Mesenchymal stem cell (in vitro differentiated cells and primary cell): Measurements from ENCODE around the gene TNFRSF25.

ENCODE experiments used
- DNase-seq: peaks from one replicate; pipeline ENCODE4 v3.0.0-alpha.2; 2013
- H2AFZ ChIP-seq: one replicate; pipeline ENCODE4 v1.6.1; 2013; ENCODE audit warnings: low read depth, mild to moderate bottlenecking, control low read depth, inconsistent platforms, low read length, moderate library complexity
- H2AK5ac ChIP-seq: 2 replicates; pipeline ENCODE4 v1.6.1; 2013; ENCODE audit warnings: low read length, moderate library complexity, mild to moderate bottlenecking, inconsistent platforms; ENCODE audit not compliant: severe bottlenecking
- H2BK120ac ChIP-seq: one replicate; pipeline ENCODE4 v1.6.1; 2013; ENCODE audit warnings: low read depth, mild to moderate bottlenecking, inconsistent platforms, low read length, moderate library complexity
- H2BK12ac ChIP-seq, 2 experiments: one replicate each; pipeline ENCODE4 v1.6.1; 2013; ENCODE audit warnings: inconsistent platforms in 2 of 2, low read length in 2 of 2, mild to moderate bottlenecking in 2 of 2, moderate library complexity in 2 of 2, control low read depth in 1 of 2
- H2BK15ac ChIP-seq: one replicate; pipeline ENCODE4 v1.6.1; 2013; ENCODE audit warnings: mild to moderate bottlenecking, low read depth, inconsistent platforms; ENCODE audit not compliant: poor library complexity, severe bottlenecking
- H2BK5ac ChIP-seq: 2 replicates; pipeline ENCODE4 v1.6.1; 2013; ENCODE audit warnings: low read depth, mild to moderate bottlenecking, low read length, control low read depth, inconsistent platforms; ENCODE audit not compliant: poor library complexity, severe bottlenecking
- H3K14ac ChIP-seq, 2 experiments: one replicate each; pipeline ENCODE4 v1.6.1; 2013; ENCODE audit warnings: inconsistent platforms in 2 of 2, low read length in 2 of 2, control low read depth in 1 of 2, mild to moderate bottlenecking in 1 of 2, moderate library complexity in 1 of 2
- H3K18ac ChIP-seq, 2 experiments: one replicate each; pipeline ENCODE4 v1.6.1; 2013; ENCODE audit warnings: inconsistent platforms in 2 of 2, low read length in 2 of 2, control low read depth in 1 of 2, low read depth in 1 of 2, mild to moderate bottlenecking in 1 of 2
- H3K23ac ChIP-seq, 2 experiments: one replicate each; pipeline ENCODE4 v1.6.1; 2013; ENCODE audit warnings: inconsistent platforms in 2 of 2, low read length in 2 of 2, mild to moderate bottlenecking in 2 of 2, moderate library complexity in 2 of 2, control low read depth in 1 of 2
- H3K27ac ChIP-seq: 2 replicates; pipeline ENCODE4 v1.5.1; 2013; ENCODE audit warnings: mild to moderate bottlenecking, moderate library complexity, low read length, control low read depth, inconsistent platforms; ENCODE audit not compliant: poor library complexity, severe bottlenecking
- H3K27me3 ChIP-seq, 2 experiments: 2 replicates each; pipeline versions ENCODE4 v1.6.1 to v1.7.0; 2013; ENCODE audit warnings: low read length in 2 of 2, mild to moderate bottlenecking in 2 of 2, moderate library complexity in 2 of 2, control low read depth in 1 of 2, inconsistent platforms in 1 of 2; ENCODE audit not compliant: control insufficient read depth in 1 of 2, insufficient read depth in 1 of 2
- H3K36me3 ChIP-seq, 2 experiments: 2 replicates each; pipeline versions ENCODE4 v1.6.1 to v1.7.0; 2013; ENCODE audit warnings: low read length in 2 of 2, control low read depth in 1 of 2, inconsistent platforms in 1 of 2, low read depth in 1 of 2, mild to moderate bottlenecking in 1 of 2; ENCODE audit not compliant: insufficient read depth in 2 of 2, control insufficient read depth in 1 of 2
- H3K4ac ChIP-seq, 2 experiments: one replicate each; pipeline ENCODE4 v1.6.1; 2013; ENCODE audit warnings: inconsistent platforms in 2 of 2, low read length in 2 of 2, mild to moderate bottlenecking in 2 of 2, moderate library complexity in 2 of 2, control low read depth in 1 of 2, low read depth in 1 of 2
- H3K4me1 ChIP-seq: 2 replicates; pipeline ENCODE4 v1.6.1; 2013; ENCODE audit warnings: low read depth, low read length, control low read depth; ENCODE audit not compliant: control insufficient read depth, insufficient read depth
- H3K4me2 ChIP-seq: 2 replicates; pipeline ENCODE4 v1.6.1; 2013; ENCODE audit warnings: low read length, mild to moderate bottlenecking, inconsistent platforms; ENCODE audit not compliant: poor library complexity, severe bottlenecking
- H3K4me3 ChIP-seq, 2 experiments: 2 replicates each; pipeline versions ENCODE4 v1.5.1 to v1.7.0; 2013; ENCODE audit warnings: low read length in 2 of 2, mild to moderate bottlenecking in 2 of 2, control low read depth in 1 of 2, low read depth in 1 of 2; ENCODE audit not compliant: insufficient read depth in 1 of 2
- H3K79me1 ChIP-seq: replicated peaks from 2 replicates; pipeline ENCODE4 v1.6.1; 2013; ENCODE audit warnings: mild to moderate bottlenecking, control low read depth, low read length, inconsistent platforms; ENCODE audit not compliant: poor library complexity, severe bottlenecking
- H3K9ac ChIP-seq: 2 replicates; pipeline ENCODE4 v1.7.0; 2013; ENCODE audit warnings: mild to moderate bottlenecking, low read length, moderate library complexity
- H3K9me3 ChIP-seq: 2 replicates; pipeline ENCODE4 v1.7.0; 2013; ENCODE audit warnings: mild to moderate bottlenecking, low read length; ENCODE audit not compliant: control insufficient read depth
- H4K8ac ChIP-seq: one replicate; pipeline ENCODE4 v1.6.1; 2013; ENCODE audit warnings: inconsistent platforms, mild to moderate bottlenecking, low read length, moderate library complexity
- H4K91ac ChIP-seq: one replicate; pipeline ENCODE4 v1.6.1; 2013; ENCODE audit warnings: mild to moderate bottlenecking, low read length, inconsistent platforms
- WGBS: methylation state at CpG from one replicate; pipeline ENCODE4 v1.1.7; 2013; ENCODE audit warnings: mixed read lengths; 5-methylcytosine and 5-hydroxymethylcytosine counted together

TNFRSF25 gene

GRCh38 chr1:6491480-6491962 is 25.5 kb upstream of the TNFRSF25 start, which contains the start of gene PLEKHG5:
PLEKHG5 (minus strand) TSS chr1:6491667; CDS start chr1:6477571, 14,096 bp downstream.
- peak within 1 kb of the TSS; percentile 60 for H2BK15ac ChIP-seq

GRCh38 chr1:6491081-6491449 is 25.1 kb upstream of the TNFRSF25 start:
- H2BK5ac ChIP-seq, result peak overlapping the region; percentile 53
- peak overlapping the region; percentile 59 for H4K91ac ChIP-seq
- no peak overlapping the region for H3K14ac ChIP-seq
- peak overlapping the region; percentile 37 to 82 for H3K18ac ChIP-seq
- 12% methylated on average over 5 of the region's 6 CpGs for WGBS
- no peak overlapping the region for H2AFZ ChIP-seq
- no peak overlapping the region for H2BK15ac ChIP-seq
- H3K4me2 ChIP-seq, result peak overlapping the region; percentile 99
- H2BK12ac ChIP-seq, result no peak overlapping the region
- H3K23ac ChIP-seq, result no peak overlapping the region
- H3K4me3 ChIP-seq, result peak overlapping the region; percentile 75 to 90
- H3K79me1 ChIP-seq, result peaks cover 44% of the 10 kb centered on the region
- no peak for DNase-seq
- H3K4me1 ChIP-seq, result peaks cover 57% of the 10 kb centered on the region
- peak overlapping the region; percentile 74 for H2AK5ac ChIP-seq
- H3K36me3 ChIP-seq, result peaks cover 0 to 20% of the 10 kb centered on the region in 2 experiments
- peak overlapping the region; percentile 89 for H3K27ac ChIP-seq
- peak overlapping the region; percentile 86 for H2BK120ac ChIP-seq
- peak overlapping the region; percentile 94 for H4K8ac ChIP-seq
- peaks cover 0 to 3% of the 10 kb centered on the region in 2 experiments for H3K27me3 ChIP-seq
- H3K9ac ChIP-seq, result peak overlapping the region; percentile 88
- H3K9me3 ChIP-seq, result no peaks in the 10 kb centered on the region
- peak overlapping the region; percentile 32 to 47 for H3K4ac ChIP-seq

More at GRCh38 chr1:6491480-6491962, 25.5 kb upstream of the TNFRSF25 start, which contains the start of gene PLEKHG5:
- Histone ChIP-seq H3K4me2 (peak within 1 kb of the TSS; percentile 99), H3K36me3 (peaks cover 0 to 20% of the 10 kb centered on the region in 2 experiments), H3K27me3 (no peaks in the 10 kb centered on the region), H3K9me3 (no peaks in the 10 kb centered on the region), H2BK12ac (peak within 1 kb of the TSS in 1 of 2 experiments; percentile 79), H3K4ac (peak within 1 kb of the TSS; percentile 47 to 71), H3K23ac (no peak within 1 kb of the TSS), H2AFZ (peak within 1 kb of the TSS; percentile 39), H4K91ac (peak within 1 kb of the TSS; percentile 87), H3K4me1 (peaks cover 58% of the 10 kb centered on the region), H3K79me1 (peaks cover 42% of the 10 kb centered on the region), H2BK5ac (peak within 1 kb of the TSS; percentile 53), H4K8ac (peak within 1 kb of the TSS; percentile 94), H3K9ac (peak within 1 kb of the TSS; percentile 88), H3K4me3 (peak within 1 kb of the TSS; percentile 75 to 90), H3K18ac (peak within 1 kb of the TSS; percentile 68 to 82), H3K14ac (no peak within 1 kb of the TSS), H3K27ac (peak within 1 kb of the TSS; percentile 89), H2BK120ac (peak within 1 kb of the TSS; percentile 86), H2AK5ac (peak within 1 kb of the TSS; percentile 74)
- DNase-seq, result peak; percentile 78
- WGBS, result 17% methylated on average over 6 of the region's 6 CpGs

GRCh38 chr1:6490181-6491080 is 24.5 kb upstream of the TNFRSF25 start:
- Histone ChIP-seq H4K91ac (peak overlapping the region; percentile 70), H3K9me3 (no peaks in the 10 kb centered on the region), H3K14ac (peak overlapping the region; percentile 79 to 86), H3K4me2 (peak overlapping the region; percentile 99), H4K8ac (peak overlapping the region; percentile 94), H3K27me3 (peaks cover 0 to 6% of the 10 kb centered on the region in 2 experiments), H3K36me3 (peaks cover 0 to 20% of the 10 kb centered on the region in 2 experiments), H3K9ac (peak overlapping the region; percentile 88), H3K79me1 (peaks cover 39% of the 10 kb centered on the region), H3K23ac (peak overlapping the region in 1 of 2 experiments; percentile 91), H3K4ac (peak overlapping the region; percentile 58 to 76), H3K18ac (peak overlapping the region; percentile 82 to 91), H2BK12ac (peak overlapping the region; percentile 18 to 37), H3K4me3 (peak overlapping the region; percentile 75 to 90), H2BK5ac (peak overlapping the region; percentile 63), H2BK120ac (peak overlapping the region; percentile 86), H2AK5ac (peak overlapping the region; percentile 35), H3K27ac (peak overlapping the region; percentile 89), H2BK15ac (no peak overlapping the region), H2AFZ (peak overlapping the region; percentile 85), H3K4me1 (peaks cover 54% of the 10 kb centered on the region)
- under 1% methylated on average over 68 of the region's 70 CpGs for WGBS
- DNase-seq, result peak; percentile 75

- Histone ChIP-seq H2BK120ac (peak overlapping the region; percentile 86), H2AK5ac (peak overlapping the region; percentile 27), H4K91ac (peak overlapping the region; percentile 70), H2BK12ac (peak overlapping the region; percentile 18 to 37), H3K4ac (peak overlapping the region in 1 of 2 experiments; percentile 76), H3K9ac (peak overlapping the region; percentile 88), H3K27me3 (peaks cover 0 to 9% of the 10 kb centered on the region in 2 experiments), H3K9me3 (no peaks in the 10 kb centered on the region), H3K4me1 (peaks cover 52% of the 10 kb centered on the region), H3K18ac (peak overlapping the region; percentile 82 to 91), H3K27ac (peak overlapping the region; percentile 62), H3K79me1 (peaks cover 42% of the 10 kb centered on the region), H2BK5ac (no peak overlapping the region), H4K8ac (peak overlapping the region; percentile 94), H2BK15ac (no peak overlapping the region), H2AFZ (peak overlapping the region; percentile 85), H3K4me3 (peak overlapping the region; percentile 75 to 90), H3K23ac (peak overlapping the region in 1 of 2 experiments; percentile 91), H3K4me2 (peak overlapping the region; percentile 99), H3K36me3 (peaks cover 0 to 20% of the 10 kb centered on the region in 2 experiments), H3K14ac (peak overlapping the region; percentile 79 to 86)
- peak; percentile 75 for DNase-seq
- WGBS, result 14% methylated on average over 21 of the region's 21 CpGs
These were observed 23.8 kb upstream of the TNFRSF25 start for GRCh38 chr1:6489799-6490180.
